Measurements from ENCODE around the gene LAMTOR2. TPM values are rescaled to one million over a fixed set of nuclear protein-coding genes. Genes with fewer than 3 reads are reported as not detected.
"Not testable (repeated sequence)": the region's sequence is repeated elsewhere in the genome, so short reads cannot be mapped to it uniquely, and the experiment has no call there.

Gene LAMTOR2
- total RNA-seq, 1 experiment from 2014 or later, result 102 TPM

DNA sequence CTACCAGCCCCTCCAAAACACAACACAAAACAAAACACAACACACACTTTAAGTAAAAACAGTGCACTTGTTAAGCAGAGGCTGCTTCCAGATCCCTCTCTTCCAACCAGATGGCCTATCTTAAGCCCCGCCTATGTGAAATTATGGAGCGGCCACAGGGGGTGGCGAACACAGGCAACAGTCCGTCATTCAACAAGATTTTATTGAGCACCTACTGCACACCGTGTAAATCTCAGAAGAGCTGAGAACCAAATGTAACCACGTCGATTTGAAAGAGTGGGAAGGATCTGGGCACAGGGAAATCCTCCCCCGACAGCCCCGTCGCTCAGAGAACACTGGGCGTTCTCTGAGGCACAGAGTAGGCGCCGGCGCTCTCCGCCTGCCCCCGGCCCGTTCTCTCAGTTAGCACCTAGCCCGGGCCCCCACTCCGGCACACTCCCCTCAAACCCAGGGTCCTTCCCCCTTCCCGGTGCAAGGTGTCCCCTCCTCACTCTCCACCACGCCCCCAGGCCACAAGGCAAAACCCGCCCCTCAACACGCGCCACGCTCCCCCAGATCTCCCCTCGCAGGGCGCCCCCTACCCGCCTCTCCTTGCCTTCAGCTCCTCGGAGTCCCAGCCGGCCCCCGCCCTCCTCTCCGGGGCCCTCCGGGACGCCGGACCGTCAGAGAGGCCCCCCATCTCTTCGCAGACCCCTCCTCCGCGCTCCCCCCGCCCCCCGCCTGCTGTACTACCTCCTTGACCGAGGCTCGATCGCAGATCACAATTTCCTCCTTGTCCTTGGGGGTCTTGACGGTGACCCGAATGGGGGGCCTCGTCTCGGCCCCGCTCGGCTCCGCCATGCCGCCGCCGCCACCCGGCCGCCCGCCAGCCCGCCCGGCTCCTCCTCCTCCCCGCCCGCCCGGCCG lies 1.5 kb upstream of the LAMTOR2 start:
- DNase-seq (ENCODE audit: low read depth), result peak; percentile 67

GRCh38 chr1:156053768-156054499 lies 648 bp upstream of the LAMTOR2 start, which contains the start of gene UBQLN4:
UBQLN4 (minus strand) TSS chr1:156053798; CDS start chr1:156053701, 97 bp downstream.
- peak; percentile 79 for DNase-seq (ENCODE audit: low read depth)

GRCh38 chr1:156055281-156056048 lies 883 bp downstream of the LAMTOR2 start:
- DNase-seq (ENCODE audit: low read depth), result no peak

DNA sequence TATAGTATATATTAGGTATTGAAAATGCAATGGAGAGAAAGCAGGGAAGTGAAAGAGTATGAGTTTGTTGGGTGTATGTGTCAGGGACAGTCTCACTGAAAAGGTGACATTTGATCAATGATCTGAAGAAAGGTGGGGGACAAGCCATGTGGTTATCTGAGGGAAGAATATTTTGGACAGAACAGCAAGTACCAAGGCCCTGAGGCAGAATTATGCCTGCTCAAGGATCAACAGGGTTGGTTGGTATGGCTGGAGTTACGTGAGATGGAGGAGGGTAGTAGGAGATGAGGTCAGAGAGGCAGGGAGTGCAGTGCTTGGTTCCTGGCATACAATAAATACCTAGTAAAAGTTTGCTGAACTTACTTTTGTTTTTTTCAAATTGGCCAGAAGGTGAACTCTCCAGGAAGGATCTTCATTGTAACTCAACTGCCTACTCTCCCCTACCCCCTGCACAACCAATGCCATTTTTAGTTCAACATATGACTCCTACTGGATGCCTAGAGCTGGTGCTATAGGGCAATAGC lies 1.8 kb downstream of the LAMTOR2 start:
- DNase-seq (ENCODE audit: low read depth), result no peak

DNA sequence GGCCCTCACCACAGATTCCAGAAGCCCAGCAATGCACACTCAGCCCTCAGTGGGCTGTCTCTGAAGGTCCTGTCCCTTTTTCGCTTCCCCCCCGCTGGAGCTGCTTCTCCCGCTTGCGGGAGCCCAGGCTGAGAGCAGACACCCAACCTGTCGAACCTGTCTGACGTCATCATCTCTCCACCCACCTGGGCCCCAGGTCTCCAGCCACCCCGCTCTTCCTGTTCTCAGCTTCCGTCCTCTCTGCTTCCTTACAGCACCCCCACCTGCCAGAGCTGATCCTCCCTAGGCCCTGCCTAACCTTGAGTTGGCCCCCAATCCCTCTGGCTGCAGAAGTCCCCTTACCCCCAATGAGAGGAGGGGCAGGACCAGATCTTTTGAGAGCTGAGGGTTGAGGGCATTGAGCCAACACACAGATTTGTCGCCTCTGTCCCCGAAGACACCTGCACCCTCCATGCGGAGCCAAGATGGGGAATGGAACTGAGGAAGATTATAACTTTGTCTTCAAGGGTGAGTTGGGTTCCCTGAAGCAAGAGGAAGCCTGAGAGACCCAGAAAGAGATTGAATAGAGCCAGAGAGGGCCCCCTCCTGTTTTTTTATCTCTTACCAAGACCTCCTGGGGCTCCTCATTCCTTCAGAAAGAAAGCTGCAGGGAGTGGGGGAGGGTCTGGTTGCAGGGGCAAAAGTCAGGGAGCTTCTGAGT lies 6.5 kb downstream of the LAMTOR2 start, which contains the start of gene RAB25:
TSS of gene RAB25 (plus strand) at position 224 of the 700 bp plus-strand sequence. CDS start at position 465, 241 bp downstream.
- DNase-seq (ENCODE audit: low read depth), result no peak

- DNase-seq (ENCODE audit: low read depth), result no peak
Measured at GRCh38 chr1:156062189-156062588, 7.6 kb downstream of the LAMTOR2 start.

GRCh38 chr1:156063997-156064285 lies 9.4 kb downstream of the LAMTOR2 start:
- no peak for DNase-seq (ENCODE audit: low read depth)

DNA sequence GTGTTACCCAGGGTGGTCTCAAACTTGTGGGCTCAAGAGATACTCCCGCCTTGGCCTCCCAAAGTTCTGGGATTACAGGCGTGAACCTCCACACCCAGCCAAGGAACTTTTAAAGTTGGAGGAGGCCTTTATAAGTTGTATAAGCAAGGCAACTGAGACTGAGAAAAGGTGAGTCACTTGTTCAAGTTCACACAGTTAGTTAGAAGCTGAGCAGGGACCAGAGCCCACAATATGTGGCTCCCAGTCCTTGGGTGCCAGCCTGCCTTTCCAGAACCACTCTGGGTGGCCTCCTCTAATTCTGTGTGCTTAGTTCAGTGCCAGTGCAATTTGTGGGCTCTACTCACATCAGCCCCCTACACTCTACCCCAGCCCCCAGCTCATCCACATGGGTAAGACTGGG lies 10.0 kb downstream of the LAMTOR2 start:
- DNase-seq (ENCODE audit: low read depth), result no peak

DNA sequence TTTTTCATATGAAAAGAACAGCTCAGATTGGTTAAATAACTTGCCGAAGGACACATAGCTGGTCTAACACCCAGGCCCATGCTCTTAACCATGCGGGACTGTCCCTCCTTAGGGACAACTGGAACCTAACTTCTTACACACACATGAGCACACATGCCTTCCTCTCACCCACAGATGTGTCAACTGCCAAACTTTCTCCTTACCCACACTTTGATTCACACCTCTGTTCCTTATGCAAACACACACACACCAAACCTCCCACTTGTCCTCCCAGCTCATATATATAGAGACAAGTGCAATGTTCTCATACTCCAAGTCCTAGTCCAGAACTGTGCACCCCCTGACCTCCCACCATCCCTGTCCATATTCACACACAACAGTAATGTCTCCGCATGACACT lies 10.6 kb downstream of the LAMTOR2 start:
- no peak for DNase-seq (ENCODE audit: low read depth)

- DNase-seq (ENCODE audit: low read depth), result no peak
Measured at GRCh38 chr1:156065871-156066270, 11.3 kb downstream of the LAMTOR2 start.

DNA sequence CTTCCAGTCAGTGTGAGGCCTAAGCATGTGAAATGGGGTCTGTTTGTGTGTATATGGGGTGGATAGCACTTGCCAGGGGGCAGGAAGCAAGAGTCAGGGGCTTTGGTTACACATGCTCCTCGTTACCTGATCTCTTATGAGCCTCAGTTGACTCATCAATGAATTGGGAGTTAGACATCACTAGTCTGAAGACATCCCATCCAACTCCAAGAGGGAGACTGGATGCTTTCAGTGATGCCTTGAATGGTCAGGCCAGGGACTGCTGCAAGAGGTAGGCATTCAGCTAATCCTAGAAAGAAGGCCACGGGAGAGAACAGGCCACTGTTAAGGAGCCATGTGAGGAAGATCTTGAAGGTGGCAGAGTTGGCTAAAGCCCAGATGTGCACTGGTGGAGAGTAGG lies 12.7 kb downstream of the LAMTOR2 start:
- DNase-seq (ENCODE audit: low read depth), result no peak

DNA sequence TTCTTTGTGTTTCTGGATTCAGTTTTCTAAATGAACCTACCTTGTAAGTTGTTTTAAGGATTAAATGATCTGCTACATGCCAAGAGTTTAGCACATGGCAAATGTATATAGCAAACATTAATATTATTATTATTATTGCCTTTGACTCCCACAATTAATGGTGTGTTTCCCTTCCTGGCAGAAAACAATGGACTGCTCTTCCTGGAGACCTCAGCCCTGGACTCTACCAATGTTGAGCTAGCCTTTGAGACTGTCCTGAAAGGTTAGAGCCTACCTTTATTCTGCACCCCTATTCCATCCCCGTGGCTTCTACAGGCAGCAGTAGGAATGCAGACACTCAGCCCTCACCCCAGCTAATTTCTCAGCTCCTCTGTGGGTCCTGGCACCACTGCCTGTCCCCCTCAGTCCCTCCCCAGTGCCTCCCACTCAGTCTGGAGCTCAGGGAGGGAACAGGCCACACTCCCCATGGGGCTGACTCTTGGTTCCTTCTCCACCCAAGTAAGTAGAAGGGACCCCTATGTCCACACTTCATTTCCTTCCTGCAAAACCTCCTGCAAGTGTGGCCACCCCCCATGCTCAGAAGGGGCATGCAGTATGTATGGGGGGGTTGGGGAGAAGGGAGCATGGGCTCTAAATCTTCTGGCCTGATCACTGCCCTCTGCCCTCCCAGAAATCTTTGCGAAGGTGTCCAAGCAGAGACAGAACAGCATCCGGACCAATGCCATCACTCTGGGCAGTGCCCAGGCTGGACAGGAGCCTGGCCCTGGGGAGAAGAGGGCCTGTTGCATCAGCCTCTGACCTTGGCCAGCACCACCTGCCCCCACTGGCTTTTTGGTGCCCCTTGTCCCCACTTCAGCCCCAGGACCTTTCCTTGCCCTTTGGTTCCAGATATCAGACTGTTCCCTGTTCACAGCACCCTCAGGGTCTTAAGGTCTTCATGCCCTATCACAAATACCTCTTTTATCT lies 15.2 kb downstream of the LAMTOR2 start:
- no peak for DNase-seq (ENCODE audit: low read depth)

GRCh38 chr1:156070548-156070947 lies 16.0 kb downstream of the LAMTOR2 start:
- no peak for DNase-seq (ENCODE audit: low read depth)

- DNase-seq (ENCODE audit: low read depth), result not testable (repeated sequence)
Measured at GRCh38 chr1:156071332-156071816, 16.8 kb downstream of the LAMTOR2 start.

DNA sequence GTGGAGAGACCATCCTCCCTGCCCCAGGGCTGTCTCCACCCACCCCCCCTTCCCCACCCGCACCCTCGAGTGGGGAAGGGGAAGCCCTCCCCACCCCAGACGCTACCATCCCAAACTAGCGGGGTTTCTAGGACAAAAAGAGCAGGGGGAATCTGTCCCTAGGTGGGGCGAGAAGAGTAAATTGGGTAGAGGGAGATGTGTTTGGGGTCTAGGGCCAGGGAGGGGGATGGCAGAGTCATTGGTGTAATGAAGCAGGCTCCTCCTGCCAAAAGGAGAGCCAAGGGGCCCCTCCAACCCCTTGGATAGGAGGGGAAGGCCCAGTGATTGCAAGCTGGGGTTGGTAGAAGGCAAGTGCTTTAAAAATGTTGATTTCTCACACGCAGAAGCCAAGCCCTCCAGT lies 17.7 kb downstream of the LAMTOR2 start:
- DNase-seq (ENCODE audit: low read depth), result no peak

GRCh38 chr1:156073110-156073687 lies 18.6 kb downstream of the LAMTOR2 start:
- no peak for DNase-seq (ENCODE audit: low read depth)

GRCh38 chr1:156073740-156074139 lies 19.2 kb downstream of the LAMTOR2 start:
- no peak for DNase-seq (ENCODE audit: low read depth)

GRCh38 chr1:156074661-156075060 lies 20.1 kb downstream of the LAMTOR2 start:
- DNase-seq (ENCODE audit: low read depth), result no peak

GRCh38 chr1:156075162-156075561 lies 20.6 kb downstream of the LAMTOR2 start:
- DNase-seq (ENCODE audit: low read depth), result no peak
